ENCODE measurements around the gene MBNL3. TPM values are rescaled to one million over a fixed set of nuclear protein-coding genes. Genes with fewer than 3 reads are reported as not detected.
A peak's percentile ranks its signal among the peaks of the same experiment; 100 is the strongest.

Gene MBNL3
- total RNA-seq = 27.4 TPM

- Histone ChIP-seq H3K4me3 (ENCODE audit: low read length) (peak within 1 kb of the TSS; percentile 56), H3K27me3 (ENCODE audit: insufficient read depth, low read length) (no peaks in the 10 kb centered on the region), H3K4me1 (ENCODE audit: insufficient read depth, low read length) (peaks cover 46% of the 10 kb centered on the region), H3K9me3 (ENCODE audit: low read depth, low read length) (no peaks in the 10 kb centered on the region)
Observed at GRCh38 chrX:132488819-132489577, at the start of gene MBNL3. MBNL3 (minus strand) TSS chrX:132489038; CDS start chrX:132439611, 49,427 bp downstream.

DNA sequence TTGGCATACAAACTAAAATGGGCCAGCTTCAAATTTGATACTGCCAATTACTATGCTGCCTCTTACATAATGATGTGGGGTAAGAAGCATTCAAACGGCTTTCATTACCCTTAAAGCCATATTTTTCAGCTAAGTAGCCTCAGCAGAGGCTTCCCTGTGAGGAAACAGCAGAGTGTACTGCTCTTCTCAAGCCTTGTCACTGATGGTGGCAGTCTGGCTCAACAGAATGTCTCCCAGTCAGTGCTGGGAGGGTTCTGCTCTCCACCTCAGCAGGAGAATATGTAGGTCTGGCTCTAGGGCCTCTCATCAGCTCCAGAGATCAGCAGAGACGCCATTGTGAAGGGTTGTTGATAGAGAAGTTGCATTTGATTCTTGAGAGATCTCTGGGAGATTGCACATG, 44.6 kb upstream of the MBNL3 start:
- no peaks in the 10 kb centered on the region for H3K4me1 ChIP-seq (ENCODE audit: insufficient read depth, low read length)
- H3K4me3 ChIP-seq (ENCODE audit: low read length) = no peak overlapping the region
- no peaks in the 10 kb centered on the region for H3K27me3 ChIP-seq (ENCODE audit: insufficient read depth, low read length)
- H3K9me3 ChIP-seq (ENCODE audit: low read depth, low read length) = no peaks in the 10 kb centered on the region

DNA sequence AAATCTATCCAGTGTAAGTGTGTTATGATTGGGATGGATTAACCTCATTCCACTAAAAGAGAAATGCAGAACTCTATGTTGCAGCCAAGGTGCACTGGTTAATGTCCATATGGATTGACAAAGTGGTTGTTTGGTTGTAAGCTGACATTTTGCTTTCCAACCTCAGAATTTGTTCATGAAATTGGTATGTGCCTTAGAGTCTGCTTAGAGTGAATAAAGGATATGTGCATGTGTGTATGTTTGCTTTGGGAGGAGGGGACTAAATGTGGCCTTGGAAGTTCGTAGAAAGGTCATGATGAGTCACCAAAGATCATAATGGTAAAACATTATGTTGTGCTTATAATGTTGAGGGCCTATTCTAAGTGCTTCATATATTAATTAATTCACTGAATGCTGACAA, 44.1 kb upstream of the MBNL3 start:
- no peak overlapping the region for H3K4me3 ChIP-seq (ENCODE audit: low read length)
- no peaks in the 10 kb centered on the region for H3K4me1 ChIP-seq (ENCODE audit: insufficient read depth, low read length)
- H3K9me3 ChIP-seq (ENCODE audit: low read depth, low read length) = no peaks in the 10 kb centered on the region
- no peaks in the 10 kb centered on the region for H3K27me3 ChIP-seq (ENCODE audit: insufficient read depth, low read length)

DNA sequence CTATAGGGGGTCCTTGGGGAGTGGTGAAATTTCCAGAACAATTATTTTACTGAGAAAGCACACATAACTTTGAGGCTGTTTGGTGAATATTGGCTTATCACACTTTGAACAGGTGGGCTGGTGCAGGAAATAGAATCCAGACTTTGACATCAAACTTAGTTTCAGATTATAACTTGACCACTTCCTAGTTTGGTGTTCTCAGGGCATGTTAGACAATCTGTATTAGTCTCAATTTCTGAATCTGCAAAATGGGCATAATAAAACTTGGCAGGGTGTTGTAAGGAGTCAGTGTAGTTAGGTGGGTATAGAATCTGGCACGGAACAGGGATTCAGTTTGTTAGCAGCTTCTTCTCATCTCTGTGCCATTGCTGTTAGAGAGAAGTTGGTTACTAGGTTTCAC, 43.3 kb upstream of the MBNL3 start:
- Histone ChIP-seq H3K27me3 (ENCODE audit: insufficient read depth, low read length) (no peaks in the 10 kb centered on the region), H3K9me3 (ENCODE audit: low read depth, low read length) (no peaks in the 10 kb centered on the region), H3K4me1 (ENCODE audit: insufficient read depth, low read length) (no peaks in the 10 kb centered on the region), H3K4me3 (ENCODE audit: low read length) (no peak overlapping the region)

- H3K27me3 ChIP-seq (ENCODE audit: insufficient read depth, low read length) = no peaks in the 10 kb centered on the region
- H3K4me3 ChIP-seq (ENCODE audit: low read length) = no peak overlapping the region
- no peaks in the 10 kb centered on the region for H3K9me3 ChIP-seq (ENCODE audit: low read depth, low read length)
Observed at GRCh38 chrX:132520792-132521191, 32.0 kb upstream of the MBNL3 start.

GRCh38 chrX:132520213-132520612, 31.4 kb upstream of the MBNL3 start:
- Histone ChIP-seq H3K9me3 (ENCODE audit: low read depth, low read length) (no peaks in the 10 kb centered on the region), H3K4me3 (ENCODE audit: low read length) (no peak overlapping the region), H3K4me1 (ENCODE audit: insufficient read depth, low read length) (no peaks in the 10 kb centered on the region)

More at GRCh38 chrX:132520792-132521191, 32.0 kb upstream of the MBNL3 start:
- H3K4me1 ChIP-seq (ENCODE audit: insufficient read depth, low read length) = no peaks in the 10 kb centered on the region

GRCh38 chrX:132518401-132518800, 29.6 kb upstream of the MBNL3 start:
- H3K9me3 ChIP-seq (ENCODE audit: low read depth, low read length) = no peaks in the 10 kb centered on the region
- no peaks in the 10 kb centered on the region for H3K4me1 ChIP-seq (ENCODE audit: insufficient read depth, low read length)
- no peak overlapping the region for H3K4me3 ChIP-seq (ENCODE audit: low read length)
- no peaks in the 10 kb centered on the region for H3K27me3 ChIP-seq (ENCODE audit: insufficient read depth, low read length)

More at GRCh38 chrX:132520213-132520612, 31.4 kb upstream of the MBNL3 start:
- no peaks in the 10 kb centered on the region for H3K27me3 ChIP-seq (ENCODE audit: insufficient read depth, low read length)

DNA sequence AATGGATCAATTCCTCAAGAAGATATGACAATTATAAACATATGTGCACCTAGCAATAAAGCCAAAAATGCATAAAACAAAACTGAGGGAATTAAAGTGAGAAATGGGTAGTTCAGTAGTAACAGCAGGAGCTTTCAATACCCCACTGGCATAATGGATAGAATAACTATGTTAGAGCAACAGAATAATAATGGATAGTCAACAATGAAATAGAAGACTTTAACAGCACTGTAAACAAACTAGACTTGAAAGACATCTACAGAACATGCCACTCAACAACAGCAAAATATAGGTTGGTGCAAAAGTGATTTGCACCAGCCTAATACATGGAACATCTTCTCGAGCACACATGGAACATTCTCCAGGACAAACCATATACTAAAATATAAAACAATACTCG, 20.0 kb upstream of the MBNL3 start:
- Histone ChIP-seq H3K9me3 (ENCODE audit: low read depth, low read length) (no peaks in the 10 kb centered on the region), H3K4me3 (ENCODE audit: low read length) (no peak overlapping the region), H3K27me3 (ENCODE audit: insufficient read depth, low read length) (no peaks in the 10 kb centered on the region), H3K4me1 (ENCODE audit: insufficient read depth, low read length) (no peaks in the 10 kb centered on the region)

DNA sequence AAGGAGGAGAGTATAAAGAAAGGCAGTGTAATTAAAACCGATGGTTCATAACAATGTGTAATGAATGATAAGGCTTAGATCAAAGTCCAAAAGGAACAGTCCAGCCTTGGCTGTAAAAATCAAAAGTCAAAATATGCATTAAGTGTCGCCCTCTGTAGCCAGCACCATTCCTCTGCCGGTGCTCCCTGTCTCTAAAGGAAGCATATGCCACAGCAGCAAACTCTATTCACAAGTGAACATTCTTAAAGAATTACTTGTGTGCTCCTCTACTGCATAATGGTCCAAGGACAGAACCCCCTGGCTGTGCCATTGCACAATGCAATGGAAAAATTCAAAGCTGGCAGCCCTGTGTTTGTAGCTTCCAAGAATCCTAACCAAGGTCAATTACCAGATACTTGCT, 16.3 kb upstream of the MBNL3 start:
- H3K9me3 ChIP-seq (ENCODE audit: low read depth, low read length) = no peaks in the 10 kb centered on the region
- H3K4me1 ChIP-seq (ENCODE audit: insufficient read depth, low read length) = no peaks in the 10 kb centered on the region
- H3K4me3 ChIP-seq (ENCODE audit: low read length) = no peak overlapping the region
- H3K27me3 ChIP-seq (ENCODE audit: insufficient read depth, low read length) = no peaks in the 10 kb centered on the region

DNA sequence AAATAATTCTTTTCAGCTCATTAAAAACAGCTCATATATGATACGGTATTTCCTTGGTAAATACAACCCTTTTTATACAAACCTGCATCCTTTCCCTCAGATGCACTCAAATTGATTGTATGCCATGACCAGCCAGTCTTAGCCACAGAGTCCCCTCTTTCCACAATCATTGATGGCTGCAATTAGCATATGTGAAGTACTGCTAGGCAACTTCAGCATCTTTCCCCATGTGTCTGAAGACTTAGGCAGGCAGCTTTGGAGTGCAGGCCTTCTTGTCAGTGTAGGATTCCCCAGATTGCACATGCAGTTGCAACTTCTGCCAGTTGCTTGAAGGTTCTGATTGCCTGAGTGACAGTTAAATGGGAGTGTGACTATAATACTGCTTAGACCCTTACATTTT, 15.6 kb upstream of the MBNL3 start:
- Histone ChIP-seq H3K4me1 (ENCODE audit: insufficient read depth, low read length) (no peaks in the 10 kb centered on the region), H3K4me3 (ENCODE audit: low read length) (no peak overlapping the region), H3K9me3 (ENCODE audit: low read depth, low read length) (no peaks in the 10 kb centered on the region), H3K27me3 (ENCODE audit: insufficient read depth, low read length) (no peaks in the 10 kb centered on the region)

GRCh38 chrX:132501606-132502005, 12.8 kb upstream of the MBNL3 start:
- Histone ChIP-seq H3K4me3 (ENCODE audit: low read length) (no peak overlapping the region), H3K4me1 (ENCODE audit: insufficient read depth, low read length) (no peaks in the 10 kb centered on the region), H3K9me3 (ENCODE audit: low read depth, low read length) (no peaks in the 10 kb centered on the region)

GRCh38 chrX:132497432-132497831, 8.6 kb upstream of the MBNL3 start:
- Histone ChIP-seq H3K9me3 (ENCODE audit: low read depth, low read length) (no peaks in the 10 kb centered on the region), H3K27me3 (ENCODE audit: insufficient read depth, low read length) (no peaks in the 10 kb centered on the region), H3K4me1 (ENCODE audit: insufficient read depth, low read length) (no peaks in the 10 kb centered on the region), H3K4me3 (ENCODE audit: low read length) (no peak overlapping the region)

More at GRCh38 chrX:132501606-132502005, 12.8 kb upstream of the MBNL3 start:
- H3K27me3 ChIP-seq (ENCODE audit: insufficient read depth, low read length) = no peaks in the 10 kb centered on the region

GRCh38 chrX:132493095-132493494, 4.3 kb upstream of the MBNL3 start:
- H3K9me3 ChIP-seq (ENCODE audit: low read depth, low read length) = no peaks in the 10 kb centered on the region
- H3K27me3 ChIP-seq (ENCODE audit: insufficient read depth, low read length) = no peaks in the 10 kb centered on the region
- peaks cover 19% of the 10 kb centered on the region for H3K4me1 ChIP-seq (ENCODE audit: insufficient read depth, low read length)
- no peak overlapping the region for H3K4me3 ChIP-seq (ENCODE audit: low read length)

- H3K4me1 ChIP-seq (ENCODE audit: insufficient read depth, low read length) = peaks cover 37% of the 10 kb centered on the region
- H3K9me3 ChIP-seq (ENCODE audit: low read depth, low read length) = no peaks in the 10 kb centered on the region
- H3K27me3 ChIP-seq (ENCODE audit: insufficient read depth, low read length) = no peaks in the 10 kb centered on the region
- no peak overlapping the region for H3K4me3 ChIP-seq (ENCODE audit: low read length)
Observed at GRCh38 chrX:132491191-132491590, 2.4 kb upstream of the MBNL3 start.

DNA sequence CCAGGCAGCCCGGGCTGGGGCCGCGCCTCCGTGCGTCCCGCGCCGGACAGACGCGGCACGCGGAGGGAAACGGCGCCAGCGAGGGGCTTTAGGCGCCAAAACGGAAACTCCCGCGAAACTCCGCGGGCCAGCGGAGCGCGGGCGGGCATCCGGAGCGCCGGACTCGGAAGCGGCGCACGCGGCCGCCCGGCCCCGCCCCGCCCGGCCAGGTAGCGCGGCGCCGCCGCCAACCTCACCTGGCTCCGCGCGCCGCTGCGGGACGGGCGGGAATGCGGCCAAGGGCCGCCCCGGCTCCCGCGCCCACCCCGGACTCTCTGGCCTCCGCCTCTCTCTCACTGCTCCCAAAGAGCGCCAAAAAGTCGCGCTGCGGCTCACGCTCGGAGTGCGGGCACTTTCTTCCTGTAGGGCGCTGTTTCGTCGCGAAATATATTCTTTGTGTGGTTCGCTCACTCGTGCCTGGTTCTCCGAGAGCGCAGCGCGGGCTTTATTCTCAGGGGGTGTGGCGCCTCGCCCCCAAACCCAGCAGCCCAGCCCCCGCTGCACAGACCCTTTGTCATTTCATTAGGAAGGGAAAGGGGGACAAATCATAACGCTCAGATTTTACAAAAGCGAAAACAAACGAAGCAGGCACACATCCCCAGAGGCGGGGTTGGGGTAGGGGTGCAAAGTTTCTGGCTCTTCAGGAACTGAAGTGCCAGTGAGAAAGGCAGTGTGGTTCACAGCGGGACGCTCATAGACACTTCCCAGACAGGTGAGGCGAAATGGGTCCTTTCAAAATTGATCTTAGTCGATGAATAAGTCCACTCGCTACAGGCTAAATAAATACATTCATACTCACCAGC, 961 bp upstream of the MBNL3 start:
- Histone ChIP-seq H3K4me1 (ENCODE audit: insufficient read depth, low read length) (peaks cover 39% of the 10 kb centered on the region), H3K9me3 (ENCODE audit: low read depth, low read length) (no peaks in the 10 kb centered on the region), H3K4me3 (ENCODE audit: low read length) (peak overlapping the region; percentile 56), H3K27me3 (ENCODE audit: insufficient read depth, low read length) (no peaks in the 10 kb centered on the region)
